Breast epithelium (tissue), 3 donors: Measurements from ENCODE around the gene CD8B.
"Not testable (repeated sequence)": the region's sequence is repeated elsewhere in the genome, so short reads cannot be mapped to it uniquely, and the experiment has no call there.

Experiments used
- CTCF ChIP-seq, 3 donors: fragments of 450-650 bp; IDR thresholded peaks; one replicate each; pipeline ENCODE4 v1.5.1; 2016 to 2017; ENCODE audit warnings: antibody characterized with exemption in 3 of 3, mild to moderate bottlenecking in 3 of 3, moderate library complexity in 3 of 3
- POLR2A ChIP-seq: fragments of 450-650 bp; IDR thresholded peaks from one replicate; pipeline ENCODE4 v1.6.1; 2016; ENCODE audit warnings: antibody characterized with exemption, mild to moderate bottlenecking, moderate library complexity
- POLR2AphosphoS5 ChIP-seq, 3 donors: sonication (generic); formaldehyde crosslinking; IDR thresholded peaks; one replicate each; pipeline ENCODE4 v1.6.1; 2017; ENCODE audit warnings: antibody characterized with exemption in 3 of 3

GRCh38 chr2:86878986-86879385 is 17.3 kb upstream of the CD8B start:
- TF ChIP-seq CTCF (IDR thresholded peaks at IDR 0.05); POLR2A; POLR2AphosphoS5 (IDR thresholded peaks at IDR 0.05): not testable (repeated sequence)
